EL (cell line): ENCODE data around the gene RTP5.
A peak's percentile ranks its signal among the peaks of the same experiment; 100 is the strongest.

Source experiments
- DNase-seq: peaks from one replicate; pipeline ENCODE4 v3.0.0-alpha.2; 2016

RTP5 gene

GRCh38 chr2:241858206-241859016 is 11.1 kb upstream of the RTP5 start, which contains the start of gene PDCD1:
Gene PDCD1 (minus strand): TSS chr2:241858894. CDS start chr2:241858838, 56 bp downstream.
- DNase-seq = no peak

DNA sequence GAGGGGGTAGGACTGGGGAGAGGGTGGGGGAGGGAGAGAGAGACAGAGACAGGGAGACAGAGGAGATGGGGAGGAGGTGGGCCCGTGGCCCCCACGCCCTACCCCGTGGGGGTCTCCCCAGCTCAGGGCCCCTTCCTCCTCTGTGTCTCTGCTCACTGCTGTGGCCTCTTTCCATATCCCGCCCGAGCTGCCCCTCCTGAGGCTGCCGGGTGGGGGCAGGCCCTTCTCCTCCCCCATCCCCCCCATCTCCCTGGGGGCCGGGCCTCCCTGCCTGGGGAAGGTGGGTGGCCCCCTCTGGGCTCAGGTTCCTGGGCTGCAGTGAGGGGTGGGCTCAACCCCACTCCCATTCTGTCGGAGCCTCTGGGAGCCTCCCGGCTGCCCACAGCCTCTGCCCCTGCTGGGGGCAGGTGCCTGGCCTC is 10.5 kb upstream of the RTP5 start:
- DNase-seq = no peak

DNA sequence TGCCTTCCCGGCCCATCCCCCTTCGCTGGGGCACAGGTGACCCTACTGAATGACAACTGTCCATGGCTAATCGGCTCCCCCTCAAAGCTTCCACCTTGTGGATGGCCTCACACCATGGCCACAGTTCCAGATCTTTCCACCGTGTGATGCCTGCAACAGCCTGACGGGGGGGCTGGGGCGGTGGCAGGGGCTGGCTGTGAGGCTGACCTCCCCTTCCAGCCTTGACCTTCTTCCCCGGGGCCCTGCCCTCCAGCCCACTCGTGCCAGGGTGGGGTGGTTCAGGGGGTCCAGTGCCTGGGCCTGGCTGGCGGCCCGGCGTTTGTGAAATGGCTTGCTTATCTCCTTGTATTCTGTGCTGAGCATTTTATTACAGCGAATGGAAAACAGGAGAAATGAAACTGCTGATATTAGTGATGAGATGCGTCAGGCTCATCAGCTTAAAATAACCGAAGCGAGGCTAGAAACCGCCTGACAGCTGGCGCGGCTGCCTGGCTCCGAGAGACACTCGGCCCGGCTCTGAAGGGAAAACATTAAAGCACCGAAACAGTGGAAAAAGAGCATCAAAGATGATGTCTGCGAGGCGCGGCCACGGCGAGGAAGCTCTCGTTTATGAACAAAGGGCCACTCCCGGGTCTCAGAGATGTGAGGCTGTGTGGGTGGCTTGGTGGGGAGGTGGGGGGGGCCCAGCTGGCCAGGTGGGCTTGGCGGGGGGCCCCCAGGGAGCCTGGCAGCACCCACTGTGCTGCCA is 9.9 kb upstream of the RTP5 start:
- peak; percentile 23 for DNase-seq

- peak; percentile 19 for DNase-seq
Observed at GRCh38 chr2:241860184-241861078, 9.1 kb upstream of the RTP5 start.

DNA sequence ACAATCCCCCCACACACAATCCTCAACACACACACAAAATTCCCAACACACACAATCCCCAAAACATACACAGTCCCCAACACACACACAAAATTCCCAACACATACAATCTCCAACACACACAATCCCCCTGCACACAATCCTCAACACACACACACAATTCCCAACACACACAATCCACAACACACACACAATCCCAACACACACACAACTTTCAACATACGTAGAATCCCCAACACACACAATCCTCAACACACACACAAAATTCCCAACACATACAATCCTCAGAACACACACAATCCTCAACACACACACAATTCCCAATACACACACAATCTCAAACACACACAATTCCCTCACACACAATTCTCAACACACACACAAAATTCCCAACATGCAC is 8.3 kb upstream of the RTP5 start:
- no peak for DNase-seq

DNA sequence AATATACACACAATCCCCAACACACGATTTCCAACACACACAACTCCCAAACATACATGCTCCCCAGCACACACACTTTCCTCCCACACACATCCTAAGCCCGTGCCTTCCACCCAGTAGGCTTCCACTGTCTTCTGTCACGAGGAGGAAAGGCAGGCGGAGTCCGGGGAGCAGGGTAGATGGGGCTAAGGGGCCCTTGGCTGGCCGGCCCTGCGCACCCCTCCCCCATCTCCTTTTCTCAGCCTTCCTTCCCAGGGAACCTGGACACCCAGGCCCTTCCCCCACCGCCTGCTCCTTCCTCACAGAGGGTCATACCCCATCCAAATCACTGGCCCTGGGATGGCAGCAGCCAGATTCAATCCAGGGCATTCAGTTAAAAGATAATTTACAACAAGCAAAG is 7.4 kb upstream of the RTP5 start:
- no peak for DNase-seq

- no peak for DNase-seq
Observed at GRCh38 chr2:241862775-241863535, 6.6 kb upstream of the RTP5 start.

DNA sequence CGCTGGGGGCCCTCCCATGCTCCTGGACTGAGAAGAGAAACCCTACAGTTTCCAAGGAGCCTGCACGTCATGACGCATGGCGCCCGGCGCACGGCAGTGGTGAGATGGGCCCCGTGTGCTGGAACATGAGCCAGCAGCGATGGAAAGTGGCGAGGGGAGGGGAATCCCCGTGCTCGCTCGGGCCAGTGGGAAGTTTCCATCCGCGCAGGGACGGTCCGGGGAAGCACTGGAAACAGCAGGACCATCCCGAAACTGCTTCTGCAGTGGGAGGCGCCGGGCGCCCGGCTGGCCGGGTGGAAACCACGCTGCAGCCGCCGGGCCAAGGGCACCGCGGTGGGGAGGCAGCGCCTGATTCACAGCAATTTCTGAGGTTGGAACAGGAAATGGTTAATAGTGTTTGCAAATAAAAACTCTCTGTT is 6.0 kb upstream of the RTP5 start:
- peak; percentile 62 for DNase-seq

- DNase-seq = no peak
Observed at GRCh38 chr2:241864168-241864849, 5.2 kb upstream of the RTP5 start.

GRCh38 chr2:241864850-241865213 is 4.7 kb upstream of the RTP5 start:
- DNase-seq = no peak

- no peak for DNase-seq
Observed at GRCh38 chr2:241865416-241865956, 4.0 kb upstream of the RTP5 start.

DNA sequence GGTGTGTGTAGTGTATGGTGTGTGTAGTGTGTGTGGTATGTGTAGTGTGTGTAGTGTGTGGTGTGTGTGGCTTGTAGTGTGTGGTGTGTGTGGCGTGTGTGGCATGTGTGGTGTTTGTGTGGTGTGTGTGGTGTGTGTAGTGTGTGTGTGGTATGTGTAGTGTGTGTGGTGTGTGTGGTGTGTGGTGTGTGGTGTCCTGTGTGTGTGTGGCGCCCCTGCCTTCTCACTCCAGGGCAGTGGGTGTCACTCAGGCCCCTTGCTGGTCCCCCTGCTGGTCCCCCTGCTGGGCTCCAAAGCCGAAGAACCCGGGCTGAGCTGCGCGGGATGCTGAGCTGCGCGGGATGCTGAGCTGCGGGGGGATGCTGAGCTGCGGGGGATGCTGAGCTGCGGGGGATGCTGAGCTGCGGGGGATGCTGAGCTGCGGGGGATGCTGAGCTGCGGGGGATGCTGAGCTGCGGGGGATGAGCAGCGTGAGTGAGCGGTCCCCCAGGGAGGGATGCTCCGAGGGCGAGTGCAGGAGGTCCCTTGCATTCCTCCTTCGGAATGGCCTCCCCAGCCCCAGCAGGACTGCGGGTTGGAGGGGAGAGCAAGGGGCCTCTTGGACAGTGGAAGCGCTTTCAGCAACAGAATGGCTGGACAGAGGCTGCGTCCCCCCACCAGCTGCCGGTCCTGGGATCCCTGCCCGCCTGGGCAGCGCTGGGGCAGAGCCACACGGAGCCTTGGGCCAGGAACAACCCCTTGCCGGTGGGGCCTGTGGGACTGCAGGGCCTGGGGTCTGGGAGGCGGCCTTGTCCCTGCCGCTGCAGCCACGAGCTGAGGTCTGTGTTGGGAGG is 3.4 kb upstream of the RTP5 start:
- DNase-seq = peak; percentile 23

DNA sequence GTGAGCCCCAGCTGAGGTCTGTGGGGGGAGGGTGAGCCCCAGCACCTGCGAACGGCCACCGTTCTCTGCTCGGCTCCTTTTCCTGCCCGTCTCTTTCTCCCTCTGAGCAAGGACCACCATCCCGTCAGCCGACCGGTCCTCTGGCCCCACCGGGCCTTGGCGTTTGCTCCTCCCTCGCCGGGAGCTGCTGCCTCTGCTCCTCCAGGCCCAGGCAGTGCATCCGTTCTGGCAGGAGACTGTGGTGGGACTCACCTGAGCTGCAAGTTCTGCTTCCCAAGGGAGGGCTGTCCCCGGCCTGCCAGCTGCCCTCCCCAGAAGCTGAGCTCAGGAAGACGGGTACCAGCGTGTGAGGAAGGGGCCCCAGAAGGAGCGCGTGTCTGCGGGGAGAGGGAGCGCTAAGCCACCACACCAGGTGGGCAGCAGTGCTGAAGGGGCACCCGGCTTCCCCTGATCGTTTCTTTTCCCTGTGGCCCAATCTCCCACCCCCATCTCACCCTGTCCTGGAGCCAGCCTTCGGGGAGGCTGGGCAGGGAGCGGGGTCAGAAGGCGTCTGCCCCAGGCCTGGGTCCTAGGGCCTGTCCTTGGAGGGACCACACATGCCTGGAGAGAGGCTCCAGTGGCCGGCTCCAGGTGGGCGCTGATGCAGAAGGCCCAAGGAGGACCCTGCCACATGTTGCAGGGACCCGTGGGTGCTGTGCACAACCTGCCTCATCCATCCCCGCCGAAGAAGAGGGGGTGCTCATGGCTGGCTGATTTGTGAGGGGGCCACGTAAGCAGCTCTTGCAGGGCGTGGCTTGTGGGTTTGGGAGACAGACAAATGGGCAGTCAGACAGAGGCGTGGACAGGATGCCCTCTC is 2.5 kb upstream of the RTP5 start:
- no peak for DNase-seq

DNA sequence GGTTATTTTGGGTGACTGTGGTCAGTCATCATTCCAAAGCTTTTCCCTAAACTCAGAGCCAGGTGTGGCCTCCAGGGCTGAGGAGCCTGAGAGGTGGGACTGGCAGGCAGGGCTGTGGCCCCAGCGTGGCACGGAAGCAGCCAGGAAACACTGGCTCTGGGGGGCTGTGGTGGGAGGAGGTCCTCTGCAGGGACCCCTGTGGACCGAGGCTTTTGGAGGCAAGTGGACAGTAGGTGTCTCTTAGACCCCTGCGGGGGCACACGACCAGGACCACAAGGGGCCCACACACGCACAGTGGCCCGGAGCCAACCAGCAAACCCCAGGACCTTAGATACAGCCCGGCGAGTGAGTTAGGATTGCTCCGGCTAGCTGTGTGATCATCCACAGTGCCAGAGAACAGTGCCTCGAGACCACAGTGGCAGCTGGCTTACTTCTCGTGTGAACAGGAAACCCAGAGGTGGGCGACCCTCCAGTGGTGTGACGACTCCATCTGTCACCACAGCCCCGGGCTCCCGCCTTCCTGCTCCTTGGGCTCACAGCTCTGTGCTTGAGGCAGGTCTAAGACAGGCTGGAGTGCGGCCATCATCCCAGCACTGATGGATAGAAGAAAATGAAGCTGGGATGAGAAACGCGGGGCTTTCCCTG is 1.6 kb upstream of the RTP5 start:
- no peak for DNase-seq

GRCh38 chr2:241868661-241869081 is 858 bp upstream of the RTP5 start:
- DNase-seq = no peak

DNA sequence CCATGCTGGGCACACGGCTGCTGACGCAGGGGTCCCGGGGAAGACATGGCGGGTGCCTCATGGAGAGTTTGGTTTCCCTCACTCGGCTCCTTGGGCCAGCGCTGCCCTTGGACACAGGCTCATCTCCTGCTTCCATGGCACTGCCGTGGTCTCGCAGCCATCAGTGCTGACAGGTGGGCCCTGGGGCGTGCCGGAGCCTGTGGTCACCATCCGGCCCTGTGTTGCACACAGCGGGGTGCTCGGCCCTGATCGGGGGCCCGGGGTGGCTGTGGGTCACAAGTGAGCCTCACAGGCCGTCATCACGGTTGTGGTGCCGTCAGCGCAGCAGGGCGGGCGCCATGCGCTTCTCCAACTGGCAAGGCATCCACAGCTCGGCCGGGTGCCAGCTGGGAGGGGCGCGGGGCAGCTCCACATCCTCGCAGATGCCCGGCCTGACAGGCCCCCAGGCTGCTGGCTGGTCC is 582 bp downstream of the RTP5 start:
- DNase-seq = no peak

- no peak for DNase-seq
Observed at GRCh38 chr2:241870611-241871537, 1.3 kb downstream of the RTP5 start.
